Keratinocyte (primary cell): ENCODE results near the gene SNPH. TPM values are rescaled to one million over a fixed set of nuclear protein-coding genes. Genes with fewer than 3 reads are reported as not detected.
A peak's percentile ranks its signal among the peaks of the same experiment; 100 is the strongest.

Source experiments
- DNase-seq: peaks from one replicate; pipeline ENCODE4 v3.0.0-alpha.2; 2011; ENCODE audit warnings: low read depth, missing footprints, low spot score
- FAIRE-seq: peaks from 2 replicates; lab custom pipeline; 2011; peaks lifted over from hg19 to GRCh38; lab: Jason Lieb, UNC
- H2AFZ ChIP-seq: 2 replicates; pipeline ENCODE4 v1.6.0; 2012; ENCODE audit warnings: low read length, control low read depth, inconsistent platforms; ENCODE audit not compliant: control insufficient read depth
- H3K27ac ChIP-seq: 2 replicates; pipeline ENCODE4 v1.5.1; 2011; ENCODE audit warnings: low read length; ENCODE audit not compliant: control insufficient read depth, insufficient read depth
- H3K27me3 ChIP-seq: 3 replicates; pipeline ENCODE4 v1.6.0; 2011; ENCODE audit warnings: low read length; ENCODE audit not compliant: control insufficient read depth, insufficient read depth; ENCODE audit errors: extremely low read depth
- H3K36me3 ChIP-seq, 2 experiments: 2 replicates in 1 of 2; 3 replicates in 1 of 2; pipeline ENCODE4 v1.5.1; 2011; ENCODE audit warnings: low read length in 2 of 2, mild to moderate bottlenecking in 1 of 2; ENCODE audit not compliant: control insufficient read depth in 2 of 2, insufficient read depth in 2 of 2; ENCODE audit errors: extremely low read depth in 1 of 2
- H3K4me1 ChIP-seq: 3 replicates; pipeline ENCODE4 v1.5.1; 2011; ENCODE audit warnings: low read length; ENCODE audit not compliant: control insufficient read depth, insufficient read depth; ENCODE audit errors: extremely low read depth
- H3K4me2 ChIP-seq: 3 replicates; pipeline ENCODE4 v1.6.0; 2011; ENCODE audit warnings: low read depth, low read length; ENCODE audit not compliant: control insufficient read depth, insufficient read depth; ENCODE audit errors: extremely low read depth
- H3K4me3 ChIP-seq, 3 experiments: fragments of 200-600 bp in 1 of 3; sonication (generic) in 1 of 3; 2 replicates in 2 of 3; 3 replicates in 1 of 3; pipeline ENCODE4 v1.5.1; 2011 to 2016; ENCODE audit warnings: low read length in 3 of 3, mild to moderate bottlenecking in 3 of 3, control low read depth in 2 of 3, inconsistent platforms in 1 of 3, low read depth in 1 of 3, mixed read lengths in 1 of 3, mixed run types in 1 of 3, moderate library complexity in 1 of 3; ENCODE audit not compliant: control insufficient read depth in 2 of 3, insufficient read depth in 2 of 3; ENCODE audit errors: extremely low read depth in 1 of 3
- H3K79me2 ChIP-seq: 2 replicates; pipeline ENCODE4 v1.6.0; 2012; ENCODE audit warnings: low read length; ENCODE audit not compliant: control insufficient read depth, insufficient read depth
- H3K9ac ChIP-seq: 3 replicates; pipeline ENCODE4 v1.6.0; 2011; ENCODE audit warnings: low read length; ENCODE audit not compliant: control insufficient read depth, insufficient read depth; ENCODE audit errors: extremely low read depth
- H3K9me1 ChIP-seq: 3 replicates; pipeline ENCODE4 v1.6.0; 2011; ENCODE audit warnings: low read length; ENCODE audit not compliant: control insufficient read depth, insufficient read depth; ENCODE audit errors: extremely low read depth
- H3K9me3 ChIP-seq: 2 replicates; pipeline ENCODE4 v1.5.1; 2012; ENCODE audit warnings: low read depth, low read length; ENCODE audit not compliant: control insufficient read depth
- H4K20me1 ChIP-seq: 3 replicates; pipeline ENCODE4 v1.6.0; 2011; ENCODE audit warnings: low read length; ENCODE audit not compliant: control insufficient read depth, insufficient read depth; ENCODE audit errors: extremely low read depth
- CTCF ChIP-seq, 3 experiments: IDR thresholded peaks in 1 of 3; conservative IDR thresholded peaks in 1 of 3; optimal IDR thresholded peaks in 1 of 3; 2 replicates in 2 of 3; 3 replicates in 1 of 3; pipeline versions ENCODE3 to v1.5.1; 2011; ENCODE audit warnings: low read length in 3 of 3, mild to moderate bottlenecking in 3 of 3, moderate library complexity in 2 of 3, control low read depth in 1 of 3, inconsistent platforms in 1 of 3; ENCODE audit not compliant: insufficient read depth in 2 of 3; ENCODE audit errors: extremely low read depth in 1 of 3
- EZH2 ChIP-seq: IDR thresholded peaks from one replicate; pipeline ENCODE4 v1.6.1; 2012; ENCODE audit warnings: inconsistent platforms, mild to moderate bottlenecking, low read length, moderate library complexity
- dilution Hi-C: fragments of 300-500 bp; cut with MboI; formaldehyde crosslinking; loops from one replicate; pipeline ENCODE4 v1.7.0; 2020; ENCODE audit warnings: low sequenced_read_pairs; ENCODE audit not compliant: extremely low pct_ligation_motif_present
- polyA plus RNA-seq, 5 experiments: library from polyadenylated mRNA; depleted of rRNA in 3 of 5; stranded (reverse) in 3 of 5; stranded (forward) in 1 of 5; unstranded in 1 of 5; fragments of >200 nt; gene quantifications; 1 replicate in 1 of 5; 2 replicates in 3 of 5; 3 replicates in 1 of 5; pipeline versions ENCODE4 v1.2.1 to v1.2.3, GENCODE V29; 2011 to 2012; ENCODE audit warnings: missing spikeins in 2 of 5, low read depth in 1 of 5, low replicate concordance in 1 of 5

SNPH gene
- polyA plus RNA-seq, 1 donor (not counting 4 experiments of a cell fraction or from before 2014, with no cell fraction given), result 1.3 TPM

- TF ChIP-seq EZH2 (no peak), CTCF (optimal IDR thresholded peaks at IDR 0.05 in 1 of 3, IDR thresholded peaks at IDR 0.05 in 1 of 3, conservative IDR thresholded peaks at IDR 0.05 in 1 of 3; ENCODE audit: extremely low read depth in 1 of 3, insufficient read depth in 2 of 3, low read length in 3 of 3) (no peak)
- Histone ChIP-seq H3K79me2 (no peaks in the 10 kb centered on the region), H3K27ac (no peak overlapping the region), H3K9me1 (no peaks in the 10 kb centered on the region), H2AFZ (no peak overlapping the region), H3K36me3 (peaks cover 0 to 7% of the 10 kb centered on the region in 2 experiments), H3K9me3 (no peaks in the 10 kb centered on the region), H3K4me2 (no peak overlapping the region), H3K4me1 (peaks cover 9% of the 10 kb centered on the region), H4K20me1 (no peaks in the 10 kb centered on the region), H3K9ac (no peak overlapping the region), H3K4me3 (no peak overlapping the region), H3K27me3 (no peaks in the 10 kb centered on the region)
- FAIRE-seq (no peak), DNase-seq (no peak)
- dilution Hi-C loops, result no loop called here
Measured at GRCh38 chr20:1298888-1299511, 32.9 kb downstream of the SNPH start.

- H2AFZ ChIP-seq, result no peak overlapping the region
- H4K20me1 ChIP-seq, result no peaks in the 10 kb centered on the region
- no peak overlapping the region for H3K27ac ChIP-seq
- H3K9ac ChIP-seq, result no peak overlapping the region
- no peaks in the 10 kb centered on the region for H3K79me2 ChIP-seq
- DNase-seq, result no peak
- peaks cover 9% of the 10 kb centered on the region for H3K4me1 ChIP-seq
- peaks cover 0 to 6% of the 10 kb centered on the region in 2 experiments for H3K36me3 ChIP-seq
- FAIRE-seq, result no peak
- H3K4me2 ChIP-seq, result no peak overlapping the region
- H3K9me1 ChIP-seq, result no peaks in the 10 kb centered on the region
- dilution Hi-C loops, result no loop called here
- TF ChIP-seq CTCF (optimal IDR thresholded peaks at IDR 0.05 in 1 of 3, IDR thresholded peaks at IDR 0.05 in 1 of 3, conservative IDR thresholded peaks at IDR 0.05 in 1 of 3; ENCODE audit: extremely low read depth in 1 of 3, insufficient read depth in 2 of 3, low read length in 3 of 3) (peak; percentile 40 to 45 (median 41)), EZH2 (no peak)
- H3K9me3 ChIP-seq, result no peaks in the 10 kb centered on the region
- no peak overlapping the region for H3K4me3 ChIP-seq
- H3K27me3 ChIP-seq, result no peaks in the 10 kb centered on the region
Measured at GRCh38 chr20:1299522-1299921, 33.4 kb downstream of the SNPH start.
